Iris pigment epithelial cell (primary cell): Measurements from ENCODE around the gene UBE3C.
"Not testable (repeated sequence)": the region's sequence is repeated elsewhere in the genome, so short reads cannot be mapped to it uniquely, and the experiment has no call there.

Experiments
- DNase-seq: peaks from one replicate; pipeline ENCODE4 v3.0.0-alpha.2; 2011; ENCODE audit warnings: low read depth

Gene UBE3C

GRCh38 chr7:157130849-157131248 is 7.9 kb upstream of the UBE3C start:
- DNase-seq: not testable (repeated sequence)

GRCh38 chr7:157132796-157133195 is 5.9 kb upstream of the UBE3C start:
- DNase-seq: no peak

- DNase-seq: no peak
Measured at GRCh38 chr7:157133304-157133703, 5.4 kb upstream of the UBE3C start.

GRCh38 chr7:157136372-157136771 is 2.4 kb upstream of the UBE3C start:
- DNase-seq: peak; percentile 96

GRCh38 chr7:157138101-157138423 is 664 bp upstream of the UBE3C start:
- DNase-seq: no peak

- peak; percentile 41 for DNase-seq
Measured at GRCh38 chr7:157139111-157139809, 534 bp downstream of the UBE3C start.

GRCh38 chr7:157139810-157140510 is 1.2 kb downstream of the UBE3C start:
- DNase-seq: peak; percentile 17

- no peak for DNase-seq
Measured at GRCh38 chr7:157140511-157140905, 1.8 kb downstream of the UBE3C start.

GRCh38 chr7:157141525-157142060 is 2.9 kb downstream of the UBE3C start:
- DNase-seq: no peak

GRCh38 chr7:157143788-157144187 is 5.1 kb downstream of the UBE3C start:
- DNase-seq: no peak

GRCh38 chr7:157149317-157149716 is 10.6 kb downstream of the UBE3C start:
- DNase-seq: no peak

- DNase-seq: peak; percentile 62
Measured at GRCh38 chr7:157150882-157151281, 12.2 kb downstream of the UBE3C start.

- no peak for DNase-seq
Measured at GRCh38 chr7:157151626-157152339, 13.1 kb downstream of the UBE3C start.

GRCh38 chr7:157152391-157152937 is 13.7 kb downstream of the UBE3C start:
- DNase-seq: no peak

- DNase-seq: peak; percentile 22
Measured at GRCh38 chr7:157153260-157153659, 14.5 kb downstream of the UBE3C start.

GRCh38 chr7:157155959-157156358 is 17.2 kb downstream of the UBE3C start:
- no peak for DNase-seq

GRCh38 chr7:157158400-157158799 is 19.7 kb downstream of the UBE3C start:
- DNase-seq: no peak

- DNase-seq: not testable (repeated sequence)
Measured at GRCh38 chr7:157159537-157159936, 20.8 kb downstream of the UBE3C start.

GRCh38 chr7:157160433-157160832 is 21.7 kb downstream of the UBE3C start:
- DNase-seq: no peak

GRCh38 chr7:157165987-157166386 is 27.3 kb downstream of the UBE3C start:
- no peak for DNase-seq

- DNase-seq: no peak
Measured at GRCh38 chr7:157168571-157168970, 29.8 kb downstream of the UBE3C start.

- peak; percentile 51 for DNase-seq
Measured at GRCh38 chr7:157176771-157177170, 38.0 kb downstream of the UBE3C start.
